Measurements from ENCODE around the gene EDIL3.

Gene EDIL3

DNA sequence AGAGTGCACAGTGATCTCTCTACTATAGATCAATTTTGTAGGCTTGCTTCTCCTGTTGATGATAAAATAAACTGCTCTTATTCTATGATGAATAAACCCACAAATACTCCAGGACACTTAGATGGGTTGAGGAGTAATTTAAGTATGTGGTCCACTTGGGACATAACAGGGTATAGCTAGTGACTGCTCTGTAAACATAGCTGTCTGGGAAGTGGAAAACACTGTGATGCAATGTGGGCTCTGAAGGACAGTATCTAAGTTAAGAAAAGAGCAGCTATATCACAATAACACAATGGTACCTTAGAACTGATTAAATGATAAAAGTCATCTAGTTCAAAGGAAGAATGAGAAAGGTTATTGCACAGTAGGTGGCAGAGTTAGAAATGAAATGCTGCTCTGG, 369.7 kb downstream of the EDIL3 start:
- DNase-seq (ENCODE audit: insufficient read length, low spot score) (no peak), FAIRE-seq (no peak)
- TF ChIP-seq, protein P1, sequence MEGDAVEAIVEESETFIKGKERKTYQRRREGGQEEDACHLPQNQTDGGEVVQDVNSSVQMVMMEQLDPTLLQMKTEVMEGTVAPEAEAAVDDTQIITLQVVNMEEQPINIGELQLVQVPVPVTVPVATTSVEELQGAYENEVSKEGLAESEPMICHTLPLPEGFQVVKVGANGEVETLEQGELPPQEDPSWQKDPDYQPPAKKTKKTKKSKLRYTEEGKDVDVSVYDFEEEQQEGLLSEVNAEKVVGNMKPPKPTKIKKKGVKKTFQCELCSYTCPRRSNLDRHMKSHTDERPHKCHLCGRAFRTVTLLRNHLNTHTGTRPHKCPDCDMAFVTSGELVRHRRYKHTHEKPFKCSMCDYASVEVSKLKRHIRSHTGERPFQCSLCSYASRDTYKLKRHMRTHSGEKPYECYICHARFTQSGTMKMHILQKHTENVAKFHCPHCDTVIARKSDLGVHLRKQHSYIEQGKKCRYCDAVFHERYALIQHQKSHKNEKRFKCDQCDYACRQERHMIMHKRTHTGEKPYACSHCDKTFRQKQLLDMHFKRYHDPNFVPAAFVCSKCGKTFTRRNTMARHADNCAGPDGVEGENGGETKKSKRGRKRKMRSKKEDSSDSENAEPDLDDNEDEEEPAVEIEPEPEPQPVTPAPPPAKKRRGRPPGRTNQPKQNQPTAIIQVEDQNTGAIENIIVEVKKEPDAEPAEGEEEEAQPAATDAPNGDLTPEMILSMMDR (IDR thresholded peaks at IDR 0.05; ENCODE audit: insufficient read depth, missing control alignments): no peak

DNA sequence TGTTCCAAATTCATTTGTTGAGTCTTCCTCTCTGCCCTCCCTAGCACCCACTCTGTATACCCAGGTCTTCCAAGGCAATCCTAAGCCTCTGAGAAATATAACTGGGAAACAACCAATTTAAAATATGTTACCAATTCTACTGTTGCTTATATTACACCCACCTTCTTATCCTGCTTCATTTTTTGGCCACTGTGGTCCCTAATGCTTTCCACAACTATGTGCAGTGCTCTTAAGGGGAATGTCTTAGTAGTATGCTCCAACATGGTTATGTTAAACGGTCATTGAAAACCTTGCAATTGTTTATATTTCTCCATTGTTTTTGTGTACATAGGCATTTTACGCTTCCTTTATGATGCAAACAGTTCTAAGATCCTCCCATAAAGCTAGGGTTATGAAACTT, 390.9 kb downstream of the EDIL3 start:
- TF ChIP-seq, protein P1 (IDR thresholded peaks at IDR 0.05; ENCODE audit: insufficient read depth, missing control alignments): no peak
- FAIRE-seq: no peak

DNA sequence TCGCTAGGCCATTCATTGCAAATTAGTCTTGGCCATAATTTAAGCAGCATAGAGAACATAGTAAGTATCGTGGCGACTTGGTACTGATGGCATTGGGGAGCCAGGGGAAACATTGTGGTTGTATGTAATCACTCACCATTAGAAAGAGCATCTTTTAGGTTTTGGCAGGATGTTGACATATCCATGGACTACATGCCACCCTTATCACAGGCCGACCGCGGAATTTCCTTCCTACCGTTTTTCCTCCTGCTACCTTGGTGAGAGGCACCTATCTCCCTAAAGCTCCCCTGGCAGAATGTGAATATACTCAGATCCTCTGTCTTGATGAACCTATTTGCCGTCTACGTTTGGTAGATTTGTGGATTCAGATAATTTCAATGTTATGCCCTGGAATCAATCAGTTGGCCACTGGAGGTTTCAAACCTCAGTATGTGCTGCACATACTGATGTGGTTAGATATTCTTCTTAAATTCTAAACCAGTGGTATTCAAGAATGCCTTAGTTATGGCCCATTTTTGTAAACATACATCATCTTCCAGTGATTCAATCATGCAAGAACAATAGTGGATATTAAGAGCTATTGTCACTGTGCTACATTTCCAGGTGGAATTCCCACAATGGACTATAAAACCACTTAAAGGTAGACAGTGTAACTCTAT, 393.0 kb downstream of the EDIL3 start:
- DNase-seq (ENCODE audit: insufficient read length, low spot score) (no peak), FAIRE-seq (peak; percentile 44)
- TF ChIP-seq, protein P1 (IDR thresholded peaks at IDR 0.05; ENCODE audit: insufficient read depth, missing control alignments): no peak

More for the DNA sequence above, 390.9 kb downstream of the EDIL3 start:
- DNase-seq (ENCODE audit: insufficient read length, low spot score): no peak

DNA sequence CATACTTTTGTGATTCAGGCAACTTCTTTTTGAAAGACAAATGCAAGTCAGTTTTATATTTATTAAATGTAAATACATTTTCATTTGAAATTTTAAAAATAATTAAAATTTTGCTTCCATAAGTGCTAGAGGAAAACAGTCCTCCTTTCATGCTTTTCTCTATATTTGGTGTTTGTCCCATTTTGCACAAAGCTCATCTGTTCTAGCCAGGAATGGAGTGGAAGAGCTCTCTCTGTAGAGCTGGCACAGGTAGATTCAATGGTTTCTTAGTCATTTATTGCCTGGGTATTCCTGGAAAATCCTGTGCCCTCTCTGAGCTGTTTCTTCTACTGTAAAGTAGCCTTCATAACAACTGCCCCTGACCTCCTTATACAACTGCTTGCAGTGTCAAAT, 396.4 kb downstream of the EDIL3 start:
- DNase-seq (ENCODE audit: insufficient read length, low spot score) (no peak), FAIRE-seq (no peak)
- TF ChIP-seq, protein P1 (IDR thresholded peaks at IDR 0.05; ENCODE audit: insufficient read depth, missing control alignments): no peak

DNA sequence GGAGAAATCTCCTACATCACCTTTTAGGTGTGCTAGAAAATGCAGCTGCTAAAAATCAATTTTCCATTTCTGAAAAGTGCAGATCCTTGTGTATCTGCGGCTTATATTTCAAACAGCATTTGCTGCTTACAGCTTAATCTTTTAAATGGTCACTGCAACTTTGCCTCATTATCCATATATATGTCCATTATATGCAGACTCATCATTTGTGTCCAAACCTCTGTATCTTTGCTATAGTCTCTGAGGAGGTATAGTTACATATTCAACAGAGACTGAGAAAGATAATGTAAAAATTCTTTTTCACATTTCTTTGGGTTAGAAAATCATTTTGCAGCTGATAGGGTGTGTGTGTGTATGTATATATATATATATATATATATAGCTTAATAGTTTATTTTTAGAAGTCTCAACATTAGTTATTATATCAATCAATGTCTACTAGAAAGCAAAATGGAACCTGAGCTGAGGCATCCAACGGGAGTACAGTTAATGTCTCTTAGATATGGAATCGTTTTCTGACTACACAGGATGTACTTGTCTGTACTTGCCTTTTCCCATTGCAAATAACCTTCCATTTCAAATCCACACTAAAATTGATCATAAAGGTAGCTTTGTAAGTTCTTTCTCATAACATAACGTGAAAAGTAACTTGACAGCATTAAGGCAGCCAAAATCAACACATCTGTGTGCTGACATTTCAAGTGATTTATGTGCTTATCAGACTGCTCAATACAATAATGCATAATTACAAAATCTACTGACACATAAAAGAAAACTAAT, 397.0 kb downstream of the EDIL3 start:
- TF ChIP-seq, protein P1 (IDR thresholded peaks at IDR 0.05; ENCODE audit: insufficient read depth, missing control alignments): no peak
- FAIRE-seq (no peak), DNase-seq (ENCODE audit: insufficient read length, low spot score) (no peak)

DNA sequence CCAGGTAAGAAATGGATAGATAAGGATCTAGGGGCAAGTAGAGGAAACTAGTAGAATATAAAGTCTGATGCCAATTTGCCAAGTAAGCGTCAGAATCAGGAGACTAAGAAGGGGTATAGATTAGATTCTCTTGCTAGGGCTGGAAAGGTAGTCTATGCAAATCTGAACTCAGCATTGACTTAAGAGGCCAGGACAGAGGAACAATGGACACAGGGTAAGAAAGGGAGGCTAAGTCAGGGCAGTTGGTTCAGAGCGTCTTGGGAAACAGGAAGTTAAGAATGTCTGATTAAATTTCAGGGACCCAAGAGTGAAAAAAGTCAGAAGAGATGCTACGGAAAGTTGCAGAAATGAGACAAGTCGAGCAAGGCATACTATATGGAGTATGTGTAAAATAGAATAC, 400.8 kb downstream of the EDIL3 start:
- FAIRE-seq (no peak), DNase-seq (ENCODE audit: insufficient read length, low spot score) (no peak)
- TF ChIP-seq, protein P1 (IDR thresholded peaks at IDR 0.05; ENCODE audit: insufficient read depth, missing control alignments): no peak

Data from D721Med (cell line).